Inflammatory macrophage (primary cell): ENCODE data around the gene SLC24A3.

Experiments used
- DNase-seq, 2 donors: peaks; one replicate each; pipeline ENCODE4 v3.0.0-alpha.2; 2020 to 2022

Gene SLC24A3

GRCh38 chr20:19272976-19273654, 60.7 kb downstream of the SLC24A3 start:
- no peak for DNase-seq

GRCh38 chr20:19274001-19274400, 61.6 kb downstream of the SLC24A3 start:
- DNase-seq: no peak

GRCh38 chr20:19274412-19275015, 62.1 kb downstream of the SLC24A3 start:
- DNase-seq: no peak

GRCh38 chr20:19275038-19275629, 62.7 kb downstream of the SLC24A3 start:
- DNase-seq: no peak

- no peak for DNase-seq
Observed at GRCh38 chr20:19275630-19276071, 63.2 kb downstream of the SLC24A3 start.

GRCh38 chr20:19277381-19277780, 64.9 kb downstream of the SLC24A3 start:
- peak; percentile 6 to 45 for DNase-seq

- no peak for DNase-seq
Observed at GRCh38 chr20:19283490-19284025, 71.1 kb downstream of the SLC24A3 start.

GRCh38 chr20:19284400-19285178, 72.1 kb downstream of the SLC24A3 start:
- DNase-seq: no peak

GRCh38 chr20:19285436-19285835, 73.0 kb downstream of the SLC24A3 start:
- DNase-seq: no peak

GRCh38 chr20:19288061-19288460, 75.6 kb downstream of the SLC24A3 start:
- DNase-seq: no peak

- no peak for DNase-seq
Observed at GRCh38 chr20:19288636-19289035, 76.2 kb downstream of the SLC24A3 start.

GRCh38 chr20:19289451-19289850, 77.0 kb downstream of the SLC24A3 start:
- DNase-seq: no peak

- DNase-seq: no peak
Observed at GRCh38 chr20:19291024-19291817, 78.8 kb downstream of the SLC24A3 start.

- no peak for DNase-seq
Observed at GRCh38 chr20:19291818-19292132, 79.3 kb downstream of the SLC24A3 start.

GRCh38 chr20:19292254-19292653, 79.8 kb downstream of the SLC24A3 start:
- no peak for DNase-seq

- DNase-seq: no peak
Observed at GRCh38 chr20:19295076-19295475, 82.6 kb downstream of the SLC24A3 start.

- no peak for DNase-seq
Observed at GRCh38 chr20:19298652-19299051, 86.2 kb downstream of the SLC24A3 start.

GRCh38 chr20:19300395-19300794, 88.0 kb downstream of the SLC24A3 start:
- DNase-seq: no peak

GRCh38 chr20:19301142-19301541, 88.7 kb downstream of the SLC24A3 start:
- no peak for DNase-seq

- no peak for DNase-seq
Observed at GRCh38 chr20:19301843-19302242, 89.4 kb downstream of the SLC24A3 start.

- no peak for DNase-seq
Observed at GRCh38 chr20:19302714-19303113, 90.3 kb downstream of the SLC24A3 start.

GRCh38 chr20:19304389-19304788, 91.9 kb downstream of the SLC24A3 start:
- no peak for DNase-seq
